Kidney (tissue), 14 donors: ENCODE results near the gene MSI2. TPM values are rescaled to one million over a fixed set of nuclear protein-coding genes. Genes with fewer than 3 reads are reported as not detected.

ENCODE experiments used
- DNase-seq, 5 donors: peaks; one replicate each; pipeline ENCODE4 v3.0.0-alpha.2; 2013 to 2020
- FAIRE-seq: peaks from 2 replicates; lab custom pipeline; 2012; peaks lifted over from hg19 to GRCh38; lab: Jason Lieb, UNC
- H3K27ac ChIP-seq, 2 donors: one replicate each; pipeline ENCODE4 v1.7.0; 2013; ENCODE audit warnings: low read depth in 2 of 2, low read length in 2 of 2, inconsistent platforms in 1 of 2
- H3K27me3 ChIP-seq: one replicate; pipeline ENCODE4 v1.7.1; 2013; ENCODE audit warnings: low read length, inconsistent platforms; ENCODE audit not compliant: control insufficient read depth, insufficient read depth
- H3K36me3 ChIP-seq, 3 donors: one replicate each; pipeline versions ENCODE4 v1.7.0 to v1.7.1; 2013; ENCODE audit warnings: low read length in 3 of 3, control low read depth in 1 of 3, inconsistent platforms in 1 of 3; ENCODE audit not compliant: insufficient read depth in 3 of 3, control insufficient read depth in 2 of 3
- H3K4me1 ChIP-seq, 3 donors: one replicate each; pipeline versions ENCODE4 v1.7.0 to v1.7.1; 2013; ENCODE audit warnings: low read length in 3 of 3, inconsistent platforms in 1 of 3, low read depth in 1 of 3; ENCODE audit not compliant: control insufficient read depth in 2 of 3, insufficient read depth in 2 of 3
- H3K4me3 ChIP-seq, 3 donors: one replicate each; pipeline versions ENCODE4 v1.7.0 to v1.8.1; 2013; ENCODE audit warnings: low read length in 3 of 3, control low read depth in 1 of 3, inconsistent platforms in 1 of 3
- H3K9ac ChIP-seq, 3 donors: one replicate each; pipeline versions ENCODE4 v1.7.0 to v1.7.1; 2013; ENCODE audit warnings: low read length in 3 of 3, control low read depth in 1 of 3, inconsistent platforms in 1 of 3
- H3K9me3 ChIP-seq, 3 donors: one replicate each; pipeline versions ENCODE4 v1.7.0 to v1.7.1; 2013; ENCODE audit warnings: low read length in 3 of 3, control low read depth in 1 of 3, inconsistent platforms in 1 of 3; ENCODE audit not compliant: control insufficient read depth in 2 of 3, insufficient read depth in 1 of 3
- intact Hi-C: fragments of 100-400 bp; cut with DNase I; formaldehyde crosslinking; loops from one replicate; pipeline ENCODE4 v1.11.1; 2022
- polyA plus RNA-seq: library from polyadenylated mRNA; stranded (reverse); fragments of 350-450 nt; fragmentation: Illumina TruSeq; extraction: RNeasy Lipid Tissue Mini Kit (QIAGEN cat#74804); gene quantifications from one replicate; pipeline ENCODE4 v1.2.3, GENCODE V29; 2014; ENCODE audit warnings: low read depth, low replicate concordance; ENCODE audit not compliant: insufficient read depth
- total RNA-seq: library from RNA; stranded (reverse); fragmentation: NEBNext Ultra II Directional; extraction: Animal tissue kit (Norgen Biotek cat#: 25700); gene quantifications from one replicate; pipeline ENCODE4 v1.2.1, GENCODE V29; 2021
- TF ChIP-seq, protein P1 (sequence below): IDR thresholded peaks from 3 replicates; pipeline ENCODE4 v1.5.1; 2012; ENCODE audit warnings: mild to moderate bottlenecking, moderate library complexity, borderline replicate concordance; ENCODE audit not compliant: insufficient read depth; ENCODE audit errors: extremely low read depth
- donor health status: control.
- donor health status: control.
- donor health status: control.
- donor health status: control.
- donor health status: control.
- donor health status: DM: yes; HTN: yes; CAD: no.
- donor health status: Normal renal cell carcinoma (clear cell type).

The MSI2 gene
- total and polyA plus RNA-seq, 2 donors from 2014 or later: 69.2 to 151 TPM

DNA sequence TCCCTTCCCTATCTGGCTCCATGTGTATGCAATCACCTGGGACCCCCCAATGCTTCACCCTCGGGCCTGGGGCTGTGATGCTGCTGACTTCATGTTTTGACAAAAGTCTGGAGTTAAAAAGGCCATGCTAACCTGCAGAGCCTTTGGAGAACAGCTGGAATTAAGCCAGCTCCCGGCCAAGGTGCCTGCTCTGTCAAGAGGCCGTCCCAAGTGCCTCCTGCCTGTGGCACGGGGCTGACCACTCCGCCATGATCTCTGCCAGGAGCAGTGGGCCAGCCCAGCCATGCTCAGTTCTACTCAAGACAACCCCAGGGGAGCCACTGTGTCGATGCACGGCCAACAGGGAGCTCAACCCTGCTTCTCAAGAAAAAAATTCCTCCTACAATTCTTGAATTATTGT is 395.1 kb downstream of the MSI2 start:
- H3K36me3 ChIP-seq: peaks cover 0 to 4% (median 2%) of the 10 kb centered on the region in 3 donors
- no peak overlapping the region for H3K9ac ChIP-seq
- FAIRE-seq (no peak), DNase-seq (no peak)
- no peak overlapping the region for H3K4me3 ChIP-seq
- H3K27ac ChIP-seq: peak overlapping the region in 1 of 2 donors; percentile 38
- H3K9me3 ChIP-seq: no peaks in the 10 kb centered on the region
- TF ChIP-seq, protein P1, sequence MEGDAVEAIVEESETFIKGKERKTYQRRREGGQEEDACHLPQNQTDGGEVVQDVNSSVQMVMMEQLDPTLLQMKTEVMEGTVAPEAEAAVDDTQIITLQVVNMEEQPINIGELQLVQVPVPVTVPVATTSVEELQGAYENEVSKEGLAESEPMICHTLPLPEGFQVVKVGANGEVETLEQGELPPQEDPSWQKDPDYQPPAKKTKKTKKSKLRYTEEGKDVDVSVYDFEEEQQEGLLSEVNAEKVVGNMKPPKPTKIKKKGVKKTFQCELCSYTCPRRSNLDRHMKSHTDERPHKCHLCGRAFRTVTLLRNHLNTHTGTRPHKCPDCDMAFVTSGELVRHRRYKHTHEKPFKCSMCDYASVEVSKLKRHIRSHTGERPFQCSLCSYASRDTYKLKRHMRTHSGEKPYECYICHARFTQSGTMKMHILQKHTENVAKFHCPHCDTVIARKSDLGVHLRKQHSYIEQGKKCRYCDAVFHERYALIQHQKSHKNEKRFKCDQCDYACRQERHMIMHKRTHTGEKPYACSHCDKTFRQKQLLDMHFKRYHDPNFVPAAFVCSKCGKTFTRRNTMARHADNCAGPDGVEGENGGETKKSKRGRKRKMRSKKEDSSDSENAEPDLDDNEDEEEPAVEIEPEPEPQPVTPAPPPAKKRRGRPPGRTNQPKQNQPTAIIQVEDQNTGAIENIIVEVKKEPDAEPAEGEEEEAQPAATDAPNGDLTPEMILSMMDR: no peak
- H3K4me1 ChIP-seq: peaks cover 0 to 16% (median 4%) of the 10 kb centered on the region in 3 donors
- H3K27me3 ChIP-seq: no peaks in the 10 kb centered on the region
- intact Hi-C loops: no loop called here

DNA sequence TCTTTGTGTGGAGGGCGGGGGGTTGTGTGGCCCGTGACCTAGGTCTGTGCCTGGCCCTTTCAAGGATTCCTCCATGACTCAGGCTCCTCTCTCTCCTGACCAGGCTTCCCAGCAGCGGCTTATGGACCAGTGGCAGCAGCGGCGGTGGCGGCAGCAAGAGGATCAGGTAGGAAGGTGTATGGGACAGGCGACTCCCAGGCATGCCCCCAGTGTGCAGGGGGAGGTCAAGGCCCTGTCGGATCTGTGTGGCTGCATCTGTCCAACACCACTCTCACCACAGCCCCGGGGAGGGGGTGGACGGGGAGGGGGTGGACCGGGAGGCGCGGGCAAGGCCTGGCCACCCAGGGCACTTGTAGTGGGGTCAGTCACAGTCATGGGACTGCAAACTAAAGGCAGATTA is 395.7 kb downstream of the MSI2 start:
- Histone ChIP-seq H3K36me3 (peaks cover 0 to 8% (median 2%) of the 10 kb centered on the region in 3 donors), H3K4me3 (no peak overlapping the region), H3K9me3 (no peaks in the 10 kb centered on the region), H3K27ac (peak overlapping the region in 1 of 2 donors; percentile 38), H3K27me3 (no peaks in the 10 kb centered on the region), H3K9ac (peak overlapping the region in 1 of 3 donors; percentile 63), H3K4me1 (peaks cover 0 to 16% (median 4%) of the 10 kb centered on the region in 3 donors)
- intact Hi-C loops: no loop called here
- FAIRE-seq (no peak), DNase-seq (no peak)
- TF ChIP-seq, protein P1: no peak

DNA sequence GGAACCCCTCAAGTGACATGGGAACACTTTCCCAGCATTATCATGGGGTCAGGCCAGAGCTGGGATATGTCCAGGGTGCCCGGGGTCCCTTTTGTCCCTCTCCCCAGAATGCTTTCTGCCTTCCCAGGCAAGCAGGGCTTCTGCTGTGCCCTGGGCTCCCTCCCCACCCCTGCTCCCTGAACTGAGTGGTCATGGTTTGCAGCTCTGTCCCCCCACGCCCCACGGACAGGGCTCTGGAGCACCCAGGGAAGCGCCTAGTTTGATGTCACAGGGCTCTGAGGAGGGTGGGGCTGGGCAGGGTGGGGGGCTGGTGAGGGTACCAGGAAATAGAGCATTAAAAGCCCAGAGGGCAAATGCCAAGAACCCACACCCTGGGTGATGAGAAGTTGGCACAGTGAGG is 396.5 kb downstream of the MSI2 start:
- Histone ChIP-seq H3K27ac (peak overlapping the region; percentile 41 to 55), H3K36me3 (peaks cover 0 to 8% (median 2%) of the 10 kb centered on the region in 3 donors), H3K4me3 (no peak overlapping the region), H3K27me3 (no peaks in the 10 kb centered on the region), H3K9me3 (no peaks in the 10 kb centered on the region), H3K9ac (peak overlapping the region in 1 of 3 donors; percentile 63), H3K4me1 (peaks cover 0 to 16% (median 4%) of the 10 kb centered on the region in 3 donors)
- FAIRE-seq: no peak
- intact Hi-C loops: no loop called here
- TF ChIP-seq, protein P1: no peak
- no peak for DNase-seq

DNA sequence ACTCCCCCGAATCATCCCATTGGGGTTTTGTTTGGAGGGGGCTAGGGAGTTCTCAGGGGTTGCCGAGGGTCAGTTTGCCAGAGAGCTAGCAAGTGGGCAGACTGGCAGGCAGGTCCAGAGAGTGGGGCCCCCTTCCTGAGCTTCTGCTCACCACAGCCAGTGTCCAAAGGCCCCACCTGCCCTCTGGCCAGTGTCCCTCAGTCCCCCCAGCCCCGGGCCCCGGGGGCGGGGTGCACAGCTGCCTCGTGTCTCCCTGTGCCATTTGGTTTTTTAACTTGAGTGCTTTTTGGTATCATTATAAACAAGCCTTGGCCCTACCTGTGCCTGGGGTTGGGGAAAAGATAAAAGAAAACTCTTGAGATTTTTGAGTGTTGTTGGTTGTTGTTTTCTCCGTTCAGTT is 397.0 kb downstream of the MSI2 start:
- Histone ChIP-seq H3K27ac (no peak overlapping the region), H3K27me3 (no peaks in the 10 kb centered on the region), H3K4me3 (no peak overlapping the region), H3K4me1 (peaks cover 0 to 16% (median 4%) of the 10 kb centered on the region in 3 donors), H3K36me3 (peaks cover 0 to 8% (median 2%) of the 10 kb centered on the region in 3 donors), H3K9me3 (no peaks in the 10 kb centered on the region), H3K9ac (no peak overlapping the region)
- TF ChIP-seq, protein P1: no peak
- no peak for DNase-seq
- intact Hi-C loops: no loop called here
- no peak for FAIRE-seq
